ENCODE results near the gene ALKBH6. TPM values are rescaled to one million over a fixed set of nuclear protein-coding genes. Genes with fewer than 3 reads are reported as not detected.

ALKBH6 gene
- total and polyA plus RNA-seq, 2 of the 13 experiments (the other 11 are each of a cell fraction or from before 2014, with no cell fraction given) = 13.7 to 18.1 TPM

- TF ChIP-seq HCFC1 (IDR thresholded peaks at IDR 0.05; ENCODE audit: low read depth, low read length) = peak; percentile 26
- peak; percentile 87; the same call in 1 of the 2 replicates for TF ChIP-seq ZNF350 (CRISPR knock-in tag; IDR thresholded peaks at IDR 0.05; ENCODE audit: borderline replicate concordance, low read depth)
- TF ChIP-seq, protein P1, sequence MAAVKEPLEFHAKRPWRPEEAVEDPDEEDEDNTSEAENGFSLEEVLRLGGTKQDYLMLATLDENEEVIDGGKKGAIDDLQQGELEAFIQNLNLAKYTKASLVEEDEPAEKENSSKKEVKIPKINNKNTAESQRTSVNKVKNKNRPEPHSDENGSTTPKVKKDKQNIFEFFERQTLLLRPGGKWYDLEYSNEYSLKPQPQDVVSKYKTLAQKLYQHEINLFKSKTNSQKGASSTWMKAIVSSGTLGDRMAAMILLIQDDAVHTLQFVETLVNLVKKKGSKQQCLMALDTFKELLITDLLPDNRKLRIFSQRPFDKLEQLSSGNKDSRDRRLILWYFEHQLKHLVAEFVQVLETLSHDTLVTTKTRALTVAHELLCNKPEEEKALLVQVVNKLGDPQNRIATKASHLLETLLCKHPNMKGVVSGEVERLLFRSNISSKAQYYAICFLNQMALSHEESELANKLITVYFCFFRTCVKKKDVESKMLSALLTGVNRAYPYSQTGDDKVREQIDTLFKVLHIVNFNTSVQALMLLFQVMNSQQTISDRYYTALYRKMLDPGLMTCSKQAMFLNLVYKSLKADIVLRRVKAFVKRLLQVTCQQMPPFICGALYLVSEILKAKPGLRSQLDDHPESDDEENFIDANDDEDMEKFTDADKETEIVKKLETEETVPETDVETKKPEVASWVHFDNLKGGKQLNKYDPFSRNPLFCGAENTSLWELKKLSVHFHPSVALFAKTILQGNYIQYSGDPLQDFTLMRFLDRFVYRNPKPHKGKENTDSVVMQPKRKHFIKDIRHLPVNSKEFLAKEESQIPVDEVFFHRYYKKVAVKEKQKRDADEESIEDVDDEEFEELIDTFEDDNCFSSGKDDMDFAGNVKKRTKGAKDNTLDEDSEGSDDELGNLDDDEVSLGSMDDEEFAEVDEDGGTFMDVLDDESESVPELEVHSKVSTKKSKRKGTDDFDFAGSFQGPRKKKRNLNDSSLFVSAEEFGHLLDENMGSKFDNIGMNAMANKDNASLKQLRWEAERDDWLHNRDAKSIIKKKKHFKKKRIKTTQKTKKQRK (IDR thresholded peaks at IDR 0.05; ENCODE audit: low read length) = no peak
- no peak for TF ChIP-seq EED (CRISPR knock-in tag; IDR thresholded peaks at IDR 0.05)
- TF ChIP-seq MNT (IDR thresholded peaks at IDR 0.05) = peak; percentile 91
- TF ChIP-seq, protein P2, sequence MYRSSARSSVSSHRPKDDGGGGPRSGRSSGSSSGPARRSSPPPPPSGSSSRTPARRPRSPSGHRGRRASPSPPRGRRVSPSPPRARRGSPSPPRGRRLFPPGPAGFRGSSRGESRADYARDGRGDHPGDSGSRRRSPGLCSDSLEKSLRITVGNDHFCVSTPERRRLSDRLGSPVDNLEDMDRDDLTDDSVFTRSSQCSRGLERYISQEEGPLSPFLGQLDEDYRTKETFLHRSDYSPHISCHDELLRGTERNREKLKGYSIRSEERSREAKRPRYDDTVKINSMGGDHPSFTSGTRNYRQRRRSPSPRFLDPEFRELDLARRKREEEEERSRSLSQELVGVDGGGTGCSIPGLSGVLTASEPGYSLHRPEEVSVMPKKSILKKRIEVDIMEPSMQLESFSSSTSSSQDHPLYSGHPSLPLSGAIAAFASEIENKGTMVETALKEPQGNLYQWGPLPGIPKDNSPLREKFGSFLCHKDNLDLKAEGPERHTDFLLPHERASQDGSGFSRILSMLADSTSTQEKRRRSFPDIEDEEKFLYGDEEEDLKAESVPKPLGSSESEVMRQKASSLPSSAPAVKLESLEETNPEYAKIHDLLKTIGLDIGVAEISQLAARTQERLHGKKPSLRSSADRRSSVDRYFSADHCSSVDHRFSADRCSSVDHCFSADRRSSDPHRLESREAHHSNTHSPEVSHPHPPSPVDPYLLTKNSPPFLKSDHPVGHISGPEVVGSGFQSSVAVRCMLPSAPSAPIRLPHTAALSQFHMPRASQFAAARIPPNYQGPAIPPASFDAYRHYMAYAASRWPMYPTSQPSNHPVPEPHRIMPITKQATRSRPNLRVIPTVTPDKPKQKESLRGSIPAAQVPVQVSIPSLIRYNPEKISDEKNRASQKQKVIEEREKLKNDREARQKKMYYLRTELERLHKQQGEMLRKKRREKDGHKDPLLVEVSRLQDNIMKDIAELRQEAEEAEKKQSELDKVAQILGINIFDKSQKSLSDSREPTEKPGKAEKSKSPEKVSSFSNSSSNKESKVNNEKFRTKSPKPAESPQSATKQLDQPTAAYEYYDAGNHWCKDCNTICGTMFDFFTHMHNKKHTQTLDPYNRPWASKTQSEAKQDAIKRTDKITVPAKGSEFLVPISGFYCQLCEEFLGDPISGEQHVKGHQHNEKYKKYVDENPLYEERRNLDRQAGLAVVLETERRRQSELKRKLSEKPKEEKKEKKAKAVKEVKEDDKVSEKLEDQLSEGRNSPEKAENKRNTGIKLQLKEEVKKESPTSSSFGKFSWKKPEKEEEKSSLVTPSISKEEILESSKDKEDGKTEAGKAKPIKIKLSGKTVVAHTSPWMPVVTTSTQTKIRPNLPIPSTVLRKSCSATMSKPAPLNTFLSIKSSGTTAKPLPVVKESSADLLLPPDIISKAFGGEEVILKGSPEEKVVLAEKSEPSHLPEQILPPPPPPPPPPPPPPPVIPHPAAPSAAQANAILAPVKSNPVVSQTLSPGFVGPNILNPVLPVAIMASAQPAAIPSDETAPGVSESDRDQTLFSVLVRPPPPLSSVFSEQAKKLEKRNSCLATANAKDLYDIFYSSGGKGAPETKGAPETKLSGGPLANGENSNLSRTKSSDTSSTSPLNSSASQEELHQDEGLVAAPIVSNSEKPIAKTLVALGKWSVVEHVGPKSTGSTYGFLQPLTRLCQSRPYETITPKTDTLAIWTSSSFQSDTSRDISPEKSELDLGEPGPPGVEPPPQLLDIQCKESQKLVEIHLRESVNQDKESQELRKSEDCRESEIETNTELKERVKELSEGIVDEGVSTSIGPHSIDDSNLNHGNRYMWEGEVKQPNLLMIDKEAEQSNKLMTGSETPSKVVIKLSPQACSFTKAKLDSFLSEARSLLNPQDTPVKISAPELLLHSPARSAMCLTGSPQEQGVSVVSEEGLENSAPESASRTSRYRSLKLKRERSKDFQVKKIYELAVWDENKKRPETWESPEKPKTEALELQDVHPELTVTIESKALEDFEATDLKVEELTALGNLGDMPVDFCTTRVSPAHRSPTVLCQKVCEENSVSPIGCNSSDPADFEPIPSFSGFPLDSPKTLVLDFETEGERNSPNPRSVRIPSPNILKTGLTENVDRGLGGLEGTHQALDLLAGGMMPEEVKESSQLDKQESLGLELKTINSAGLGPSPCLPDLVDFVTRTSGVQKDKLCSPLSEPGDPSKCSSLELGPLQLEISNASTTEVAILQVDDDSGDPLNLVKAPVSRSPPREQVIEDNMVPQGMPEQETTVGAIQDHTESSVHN (CRISPR knock-in tag; IDR thresholded peaks at IDR 0.05) = no peak
- TF ChIP-seq RARG (CRISPR knock-in tag; IDR thresholded peaks at IDR 0.05; ENCODE audit: low read depth) = no peak
- TF ChIP-seq, protein P3, sequence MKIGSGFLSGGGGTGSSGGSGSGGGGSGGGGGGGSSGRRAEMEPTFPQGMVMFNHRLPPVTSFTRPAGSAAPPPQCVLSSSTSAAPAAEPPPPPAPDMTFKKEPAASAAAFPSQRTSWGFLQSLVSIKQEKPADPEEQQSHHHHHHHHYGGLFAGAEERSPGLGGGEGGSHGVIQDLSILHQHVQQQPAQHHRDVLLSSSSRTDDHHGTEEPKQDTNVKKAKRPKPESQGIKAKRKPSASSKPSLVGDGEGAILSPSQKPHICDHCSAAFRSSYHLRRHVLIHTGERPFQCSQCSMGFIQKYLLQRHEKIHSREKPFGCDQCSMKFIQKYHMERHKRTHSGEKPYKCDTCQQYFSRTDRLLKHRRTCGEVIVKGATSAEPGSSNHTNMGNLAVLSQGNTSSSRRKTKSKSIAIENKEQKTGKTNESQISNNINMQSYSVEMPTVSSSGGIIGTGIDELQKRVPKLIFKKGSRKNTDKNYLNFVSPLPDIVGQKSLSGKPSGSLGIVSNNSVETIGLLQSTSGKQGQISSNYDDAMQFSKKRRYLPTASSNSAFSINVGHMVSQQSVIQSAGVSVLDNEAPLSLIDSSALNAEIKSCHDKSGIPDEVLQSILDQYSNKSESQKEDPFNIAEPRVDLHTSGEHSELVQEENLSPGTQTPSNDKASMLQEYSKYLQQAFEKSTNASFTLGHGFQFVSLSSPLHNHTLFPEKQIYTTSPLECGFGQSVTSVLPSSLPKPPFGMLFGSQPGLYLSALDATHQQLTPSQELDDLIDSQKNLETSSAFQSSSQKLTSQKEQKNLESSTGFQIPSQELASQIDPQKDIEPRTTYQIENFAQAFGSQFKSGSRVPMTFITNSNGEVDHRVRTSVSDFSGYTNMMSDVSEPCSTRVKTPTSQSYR (CRISPR knock-in tag; IDR thresholded peaks at IDR 0.05; ENCODE audit: borderline replicate concordance) = peak; percentile 99
Measured at GRCh38 chr19:36054119-36054732, 40.2 kb upstream of the ALKBH6 start, which contains the start of gene THAP8 (continued).

Measured in HepG2 (cell line).